Stomach (tissue), 4 donors: ENCODE measurements around the gene SIGMAR1.

Source experiments
- EP300 ChIP-seq: sonication (generic); formaldehyde crosslinking; IDR thresholded peaks from one replicate; pipeline ENCODE4 v1.6.1; 2017; ENCODE audit warnings: antibody characterized with exemption
- POLR2A ChIP-seq, 4 donors: fragments of 450-650 bp; IDR thresholded peaks; one replicate each; pipeline ENCODE4 v1.6.1; 2016; ENCODE audit warnings: antibody characterized with exemption in 4 of 4, control low read depth in 2 of 4, mild to moderate bottlenecking in 1 of 4, moderate library complexity in 1 of 4
- POLR2AphosphoS5 ChIP-seq, 3 donors: sonication (generic); formaldehyde crosslinking; IDR thresholded peaks; one replicate each; pipeline ENCODE4 v1.6.1; 2016; ENCODE audit warnings: antibody characterized with exemption in 3 of 3
- TF ChIP-seq, protein P1 (sequence below), 7 experiments: fragments of 450-650 bp in 4 of 7; fragments of 200-600 bp in 3 of 7; sonication (generic) in 3 of 7; IDR thresholded peaks; one replicate each; pipeline ENCODE4 v1.5.1; 2016 to 2019; ENCODE audit warnings: antibody characterized with exemption in 7 of 7, control low read depth in 2 of 7, mild to moderate bottlenecking in 1 of 7

DNA sequence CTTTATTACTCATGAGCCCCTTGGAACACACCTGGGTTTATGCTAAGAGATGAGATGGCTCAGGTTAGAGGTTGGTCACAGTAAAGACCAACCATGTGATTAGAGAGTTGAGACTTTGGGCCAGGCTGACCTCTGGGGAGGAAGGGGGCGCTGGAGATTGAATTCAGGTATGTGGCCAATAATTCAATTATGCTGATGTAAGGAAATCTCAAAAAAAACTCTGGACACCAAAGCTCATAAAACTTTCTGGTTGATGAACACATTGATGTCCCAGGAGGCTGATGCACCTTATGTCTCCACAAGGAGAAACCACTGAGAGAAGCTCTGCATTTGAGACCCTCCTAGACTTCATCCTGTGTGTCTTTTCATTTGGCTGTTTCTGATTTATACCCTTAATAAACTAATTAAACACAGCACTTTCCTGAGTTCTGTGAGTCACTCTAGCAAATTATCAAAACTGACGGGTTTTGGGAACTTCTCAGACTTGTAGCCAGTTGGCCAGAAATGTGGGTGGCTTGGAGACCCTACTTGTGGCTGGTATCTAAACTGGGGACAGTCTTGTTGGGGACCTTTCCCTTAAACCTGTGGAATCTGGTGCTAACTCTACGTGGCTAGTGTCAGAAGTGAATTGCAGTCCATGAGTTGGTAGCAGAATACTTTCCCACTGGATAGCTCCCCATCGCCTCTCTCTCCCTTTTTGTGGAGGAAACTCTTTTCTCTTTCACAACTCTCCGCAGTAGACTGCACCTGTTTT is 32.4 kb upstream of the SIGMAR1 start:
- TF ChIP-seq, protein P1, sequence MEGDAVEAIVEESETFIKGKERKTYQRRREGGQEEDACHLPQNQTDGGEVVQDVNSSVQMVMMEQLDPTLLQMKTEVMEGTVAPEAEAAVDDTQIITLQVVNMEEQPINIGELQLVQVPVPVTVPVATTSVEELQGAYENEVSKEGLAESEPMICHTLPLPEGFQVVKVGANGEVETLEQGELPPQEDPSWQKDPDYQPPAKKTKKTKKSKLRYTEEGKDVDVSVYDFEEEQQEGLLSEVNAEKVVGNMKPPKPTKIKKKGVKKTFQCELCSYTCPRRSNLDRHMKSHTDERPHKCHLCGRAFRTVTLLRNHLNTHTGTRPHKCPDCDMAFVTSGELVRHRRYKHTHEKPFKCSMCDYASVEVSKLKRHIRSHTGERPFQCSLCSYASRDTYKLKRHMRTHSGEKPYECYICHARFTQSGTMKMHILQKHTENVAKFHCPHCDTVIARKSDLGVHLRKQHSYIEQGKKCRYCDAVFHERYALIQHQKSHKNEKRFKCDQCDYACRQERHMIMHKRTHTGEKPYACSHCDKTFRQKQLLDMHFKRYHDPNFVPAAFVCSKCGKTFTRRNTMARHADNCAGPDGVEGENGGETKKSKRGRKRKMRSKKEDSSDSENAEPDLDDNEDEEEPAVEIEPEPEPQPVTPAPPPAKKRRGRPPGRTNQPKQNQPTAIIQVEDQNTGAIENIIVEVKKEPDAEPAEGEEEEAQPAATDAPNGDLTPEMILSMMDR (IDR thresholded peaks at IDR 0.05) = no peak
- TF ChIP-seq EP300 (no peak), POLR2AphosphoS5 (IDR thresholded peaks at IDR 0.05) (no peak), POLR2A (IDR thresholded peaks at IDR 0.05) (no peak)
